IMR-90 (cell line): ENCODE data around the gene TMC8. TPM values are rescaled to one million over a fixed set of nuclear protein-coding genes. Genes with fewer than 3 reads are reported as not detected.

Experiments
- ATAC-seq: fragments of 200-7000 bp; cut with Tn5 transposase; 2 replicates; pipeline ENCODE4 v1.9.1; 2020; ENCODE audit warnings: low read depth, mild to moderate bottlenecking, moderate library complexity
- BruUV-seq: library from RNA; stranded (reverse); fragments of 400-500 nt; replicated peaks from 2 replicates; lab custom pipeline; 2021; lab: Mats Ljungman, UMichigan
- CTCF ChIA-PET: fragments of 300-600 bp; formaldehyde crosslinking; extraction: SDS; loops from one replicate; lab custom pipeline; 2021; ENCODE audit warnings: antibody characterized with exemption; lab: Yijun Ruan, JAX
- POLR2A ChIA-PET: fragments of 300-600 bp; sonication (Branson Sonifier 250); formaldehyde crosslinking; loops from one replicate; lab custom pipeline; 2022; ENCODE audit warnings: antibody characterized with exemption; ENCODE audit not compliant: unreplicated experiment; lab: Charles Lee
- DNase-seq: peaks from one replicate; pipeline ENCODE4 v3.0.0; 2013
- H2AFZ ChIP-seq: replicated peaks from 2 replicates; pipeline ENCODE3; 2013; ENCODE audit warnings: low read length, mild to moderate bottlenecking; ENCODE audit not compliant: poor library complexity
- H2AK5ac ChIP-seq: 2 replicates; pipeline ENCODE4 v1.6.1; 2013; ENCODE audit warnings: low read depth, low read length, inconsistent platforms
- H2AK9ac ChIP-seq: replicated peaks from 2 replicates; pipeline ENCODE3; 2013; ENCODE audit warnings: mild to moderate bottlenecking, low read depth, low read length, moderate library complexity; ENCODE audit not compliant: poor library complexity
- H2BK120ac ChIP-seq: 2 replicates; pipeline ENCODE4 v1.6.1; 2013; ENCODE audit warnings: low read depth, low read length, inconsistent platforms
- H2BK15ac ChIP-seq: 3 replicates; pipeline ENCODE4 v1.6.1; 2013; ENCODE audit warnings: low read depth, low read length, inconsistent platforms
- H2BK20ac ChIP-seq: 2 replicates; pipeline ENCODE4 v1.6.1; 2013; ENCODE audit warnings: low read depth, mild to moderate bottlenecking, inconsistent platforms, low read length, moderate library complexity
- H2BK5ac ChIP-seq: 2 replicates; pipeline ENCODE4 v1.6.1; 2013; ENCODE audit warnings: mild to moderate bottlenecking, low read depth, low read length, inconsistent platforms; ENCODE audit not compliant: poor library complexity, severe bottlenecking
- H3K14ac ChIP-seq: replicated peaks from 2 replicates; pipeline ENCODE4 v1.6.1; 2013; ENCODE audit warnings: low read depth, low read length, inconsistent platforms
- H3K18ac ChIP-seq: 2 replicates; pipeline ENCODE4 v1.6.1; 2013; ENCODE audit warnings: low read depth, low read length, control low read depth
- H3K23ac ChIP-seq: 2 replicates; pipeline ENCODE4 v1.6.1; 2013; ENCODE audit warnings: low read depth, low read length, inconsistent platforms
- H3K27ac ChIP-seq: 2 replicates; pipeline ENCODE4 v1.5.1; 2013; ENCODE audit warnings: mild to moderate bottlenecking, control low read depth, low read length; ENCODE audit not compliant: insufficient read depth
- H3K27me3 ChIP-seq: 2 replicates; pipeline ENCODE4 v1.6.1; 2013; ENCODE audit warnings: low read length; ENCODE audit not compliant: control insufficient read depth, insufficient read depth
- H3K36me3 ChIP-seq: 2 replicates; pipeline ENCODE4 v1.6.1; 2013; ENCODE audit warnings: low read length, mixed read lengths; ENCODE audit not compliant: control insufficient read depth, insufficient read depth
- H3K4ac ChIP-seq: 2 replicates; pipeline ENCODE4 v1.6.1; 2013; ENCODE audit warnings: low read depth, low read length, inconsistent platforms
- H3K4me1 ChIP-seq: 2 replicates; pipeline ENCODE4 v1.6.1; 2013; ENCODE audit warnings: low read length, mixed read lengths; ENCODE audit not compliant: control insufficient read depth, insufficient read depth
- H3K4me2 ChIP-seq: 2 replicates; pipeline ENCODE4 v1.6.1; 2013; ENCODE audit warnings: low read depth, mild to moderate bottlenecking, control low read depth, low read length, moderate library complexity
- H3K4me3 ChIP-seq: 2 replicates; pipeline ENCODE4 v1.5.1; 2013; ENCODE audit warnings: low read depth, mild to moderate bottlenecking, control low read depth, low read length, moderate library complexity; ENCODE audit not compliant: insufficient read depth
- H3K56ac ChIP-seq: 2 replicates; pipeline ENCODE4 v1.6.1; 2013; ENCODE audit warnings: low read length, inconsistent platforms; ENCODE audit not compliant: insufficient read depth; ENCODE audit errors: extremely low read depth
- H3K79me1 ChIP-seq, 2 experiments: 2 replicates each; pipeline ENCODE4 v1.6.1; 2013; ENCODE audit warnings: low read length in 2 of 2, inconsistent platforms in 1 of 2, low read depth in 1 of 2
- H3K9ac ChIP-seq: 2 replicates; pipeline ENCODE4 v1.6.1; 2013; ENCODE audit warnings: low read depth, low read length, control low read depth
- H3K9me1 ChIP-seq: 2 replicates; pipeline ENCODE4 v1.6.1; 2013; ENCODE audit warnings: low read length, inconsistent platforms; ENCODE audit not compliant: insufficient read depth
- H3K9me3 ChIP-seq: 2 replicates; pipeline ENCODE4 v1.6.1; 2013; ENCODE audit warnings: low read length; ENCODE audit not compliant: control insufficient read depth, insufficient read depth
- H4K20me1 ChIP-seq: 2 replicates; pipeline ENCODE4 v1.6.1; 2013; ENCODE audit warnings: low read length, inconsistent platforms; ENCODE audit not compliant: insufficient read depth
- H4K5ac ChIP-seq: 2 replicates; pipeline ENCODE4 v1.6.1; 2013; ENCODE audit warnings: mild to moderate bottlenecking, low read depth, low read length, control low read depth
- H4K8ac ChIP-seq, 2 experiments: 2 replicates each; pipeline ENCODE4 v1.6.1; 2013; ENCODE audit warnings: low read depth in 2 of 2, low read length in 2 of 2, control low read depth in 1 of 2, inconsistent platforms in 1 of 2
- H4K91ac ChIP-seq: 2 replicates; pipeline ENCODE4 v1.6.1; 2013; ENCODE audit warnings: low read depth, low read length, inconsistent platforms; ENCODE audit not compliant: insufficient read depth
- CHD1 ChIP-seq: IDR thresholded peaks from 2 replicates; pipeline ENCODE4 v1.6.1; 2012; ENCODE audit warnings: low read depth, low read length, improper control_type of control experiment
- FOS ChIP-seq: fragments of 150-350 bp; IDR thresholded peaks from 2 replicates; pipeline ENCODE4 v1.6.1; 2016; ENCODE audit warnings: low read depth, low read length
- MAZ ChIP-seq: IDR thresholded peaks from 2 replicates; pipeline ENCODE4 v1.6.1; 2012; ENCODE audit warnings: low read depth, mild to moderate bottlenecking, low read length, improper control_type of control experiment, moderate library complexity, borderline replicate concordance
- NFE2L2 ChIP-seq: fragments of 150-350 bp; IDR thresholded peaks from 2 replicates; pipeline ENCODE4 v1.6.1; 2016; ENCODE audit warnings: low read depth, mild to moderate bottlenecking, low read length
- SMC3 ChIP-seq: fragments of 150-350 bp; IDR thresholded peaks from 2 replicates; pipeline ENCODE4 v1.6.1; 2016; ENCODE audit warnings: low read depth, mild to moderate bottlenecking, antibody characterized with exemption, low read length, moderate library complexity
- WGBS, 2 experiments: methylation state at CpG; one replicate each; pipeline versions ENCODE4 v1.1.5 to v1.1.7; 2013; ENCODE audit warnings: missing lambda C conversion rate in 2 of 2; ENCODE audit not compliant: insufficient read length in 1 of 2; ENCODE audit errors: extremely low coverage in 2 of 2; 5-methylcytosine and 5-hydroxymethylcytosine counted together
- dilution Hi-C: fragments of 300-500 bp; cut with HindIII; formaldehyde crosslinking; loops from one replicate; pipeline ENCODE4 v1.14.3; 2018; ENCODE audit warnings: low sequenced_read_pairs; ENCODE audit not compliant: unreplicated experiment
- in situ Hi-C: fragments of 300-500 bp; cut with MboI; formaldehyde crosslinking; loops from 3 replicates; pipeline ENCODE4 v1.14.3; 2019; ENCODE audit warnings: low sequenced_read_pairs, inconsistent platforms, mixed read lengths
- intact Hi-C: fragments of 100-400 bp; cut with micrococcal nuclease; formaldehyde crosslinking; loops from 2 replicates; pipeline ENCODE4 v1.10.0; 2022
- polyA plus RNA-seq, 3 experiments: library from polyadenylated mRNA; depleted of rRNA; stranded (reverse); fragments of >200 nt; gene quantifications; 2 replicates each; pipeline ENCODE4 v1.2.3, GENCODE V29; 2012; ENCODE audit warnings: low replicate concordance in 1 of 3
- total RNA-seq: library from RNA; depleted of rRNA; stranded (reverse); fragments of >200 nt; gene quantifications from 2 replicates; pipeline ENCODE4 v1.2.3, GENCODE V29; 2012
- TF ChIP-seq, protein P1 (sequence below): fragments of 150-350 bp; IDR thresholded peaks from 2 replicates; pipeline ENCODE4 v1.6.1; 2017; ENCODE audit warnings: mild to moderate bottlenecking, antibody characterized with exemption, low read length, low read depth
- TF ChIP-seq, protein P2 (sequence below): conservative IDR thresholded peaks from 2 replicates; pipeline ENCODE4 v1.5.1; 2012; ENCODE audit warnings: mild to moderate bottlenecking, low read depth, low read length, improper control_type of control experiment

The TMC8 gene
- total and polyA plus RNA-seq, 2 of the 4 experiments (the other 2 are of a cell fraction): not detected

DNA sequence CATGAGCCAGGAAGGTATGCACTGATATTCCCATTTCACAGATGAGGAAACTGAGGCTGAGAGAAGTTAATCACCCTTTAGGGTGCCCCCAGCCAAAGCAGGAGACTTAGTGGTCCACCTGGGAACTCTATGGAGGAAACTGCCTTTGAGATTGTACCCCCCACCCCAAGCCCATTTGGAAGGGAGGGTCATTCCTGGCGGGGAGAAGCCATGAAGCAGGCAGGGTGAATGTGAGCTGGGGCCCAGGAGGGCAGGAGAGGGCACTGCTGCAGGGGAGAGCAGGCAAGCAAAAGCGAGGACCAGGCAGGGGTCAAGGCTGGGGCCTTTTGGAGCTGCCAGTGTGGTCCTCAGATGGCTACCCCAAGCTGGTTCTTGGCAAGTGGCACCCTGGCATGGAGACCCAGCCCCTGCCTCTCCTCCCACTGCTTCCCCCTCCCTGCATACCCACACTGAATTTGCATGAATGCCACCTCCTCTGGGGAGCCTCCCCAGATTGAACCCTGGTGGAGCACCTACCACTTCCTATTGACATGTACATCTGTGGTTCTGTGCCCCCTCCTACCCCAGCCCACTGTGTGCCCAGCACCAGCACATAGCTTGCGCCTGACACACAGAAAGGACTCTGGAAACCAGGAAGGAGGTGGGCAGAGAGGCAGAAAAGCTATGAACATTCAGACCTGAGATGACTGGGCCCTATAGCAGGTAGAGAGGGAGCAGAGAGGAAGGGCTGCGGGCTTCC is 1.1 kb upstream of the TMC8 start:
- Histone ChIP-seq H3K27ac (no peak overlapping the region), H3K14ac (no peak overlapping the region), H4K20me1 (no peaks in the 10 kb centered on the region; the same call in 1 of the 2 replicates), H2BK20ac (no peak overlapping the region), H3K4me1 (peaks cover 2% of the 10 kb centered on the region; the same call in 1 of the 2 replicates), H3K18ac (no peak overlapping the region), H3K23ac (no peak overlapping the region), H3K79me1 (no peaks in the 10 kb centered on the region), H2BK120ac (no peak overlapping the region), H3K4me3 (no peak overlapping the region), H3K9me1 (no peaks in the 10 kb centered on the region), H2BK15ac (no peak overlapping the region), H3K27me3 (peaks cover 75% of the 10 kb centered on the region), H4K5ac (no peak overlapping the region), H2AFZ (no peak overlapping the region), H4K8ac (no peak overlapping the region), H4K91ac (no peak overlapping the region), H2AK5ac (no peak overlapping the region), H3K9me3 (no peaks in the 10 kb centered on the region), H3K4ac (no peak overlapping the region), H3K36me3 (no peaks in the 10 kb centered on the region), H3K9ac (no peak overlapping the region), H2AK9ac (no peak overlapping the region), H3K56ac (no peak overlapping the region), H3K4me2 (no peak overlapping the region), H2BK5ac (no peak overlapping the region)
- ATAC-seq (no peak), DNase-seq (no peak)
- dilution Hi-C loops: no loop called here
- in situ Hi-C loops: no loop called here
- intact Hi-C loops: no loop called here
- no TSS peak for BruUV-seq
- POLR2A ChIA-PET: no interaction called here
- CTCF ChIA-PET: no interaction called here
- no CpG with 5 or more reads among the region's 4 CpGs for WGBS, 2 experiments
- TF ChIP-seq, protein P1, sequence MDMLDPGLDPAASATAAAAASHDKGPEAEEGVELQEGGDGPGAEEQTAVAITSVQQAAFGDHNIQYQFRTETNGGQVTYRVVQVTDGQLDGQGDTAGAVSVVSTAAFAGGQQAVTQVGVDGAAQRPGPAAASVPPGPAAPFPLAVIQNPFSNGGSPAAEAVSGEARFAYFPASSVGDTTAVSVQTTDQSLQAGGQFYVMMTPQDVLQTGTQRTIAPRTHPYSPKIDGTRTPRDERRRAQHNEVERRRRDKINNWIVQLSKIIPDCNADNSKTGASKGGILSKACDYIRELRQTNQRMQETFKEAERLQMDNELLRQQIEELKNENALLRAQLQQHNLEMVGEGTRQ: no peak
- TF ChIP-seq CHD1: no peak
- no peak for TF ChIP-seq SMC3
- no peak for TF ChIP-seq NFE2L2
- TF ChIP-seq, protein P2, sequence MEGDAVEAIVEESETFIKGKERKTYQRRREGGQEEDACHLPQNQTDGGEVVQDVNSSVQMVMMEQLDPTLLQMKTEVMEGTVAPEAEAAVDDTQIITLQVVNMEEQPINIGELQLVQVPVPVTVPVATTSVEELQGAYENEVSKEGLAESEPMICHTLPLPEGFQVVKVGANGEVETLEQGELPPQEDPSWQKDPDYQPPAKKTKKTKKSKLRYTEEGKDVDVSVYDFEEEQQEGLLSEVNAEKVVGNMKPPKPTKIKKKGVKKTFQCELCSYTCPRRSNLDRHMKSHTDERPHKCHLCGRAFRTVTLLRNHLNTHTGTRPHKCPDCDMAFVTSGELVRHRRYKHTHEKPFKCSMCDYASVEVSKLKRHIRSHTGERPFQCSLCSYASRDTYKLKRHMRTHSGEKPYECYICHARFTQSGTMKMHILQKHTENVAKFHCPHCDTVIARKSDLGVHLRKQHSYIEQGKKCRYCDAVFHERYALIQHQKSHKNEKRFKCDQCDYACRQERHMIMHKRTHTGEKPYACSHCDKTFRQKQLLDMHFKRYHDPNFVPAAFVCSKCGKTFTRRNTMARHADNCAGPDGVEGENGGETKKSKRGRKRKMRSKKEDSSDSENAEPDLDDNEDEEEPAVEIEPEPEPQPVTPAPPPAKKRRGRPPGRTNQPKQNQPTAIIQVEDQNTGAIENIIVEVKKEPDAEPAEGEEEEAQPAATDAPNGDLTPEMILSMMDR: no peak
- no peak for TF ChIP-seq MAZ
- TF ChIP-seq FOS: no peak
